AG09319 (cell line): ENCODE measurements around the gene UBE3C.
A peak's percentile ranks its signal among the peaks of the same experiment; 100 is the strongest.
"Not testable (repeated sequence)": the region's sequence is repeated elsewhere in the genome, so short reads cannot be mapped to it uniquely, and the experiment has no call there.

Source experiments
- DNase-seq: peaks from one replicate; pipeline ENCODE4 v3.0.0-alpha.2; 2010; ENCODE audit warnings: low read depth; ENCODE audit errors: extremely low read depth
- TF ChIP-seq, protein P1 (sequence below): IDR thresholded peaks from 2 replicates; pipeline ENCODE4 v1.5.1; 2011; ENCODE audit warnings: low read depth, mild to moderate bottlenecking, inconsistent platforms, low read length, moderate library complexity

The UBE3C gene

DNA sequence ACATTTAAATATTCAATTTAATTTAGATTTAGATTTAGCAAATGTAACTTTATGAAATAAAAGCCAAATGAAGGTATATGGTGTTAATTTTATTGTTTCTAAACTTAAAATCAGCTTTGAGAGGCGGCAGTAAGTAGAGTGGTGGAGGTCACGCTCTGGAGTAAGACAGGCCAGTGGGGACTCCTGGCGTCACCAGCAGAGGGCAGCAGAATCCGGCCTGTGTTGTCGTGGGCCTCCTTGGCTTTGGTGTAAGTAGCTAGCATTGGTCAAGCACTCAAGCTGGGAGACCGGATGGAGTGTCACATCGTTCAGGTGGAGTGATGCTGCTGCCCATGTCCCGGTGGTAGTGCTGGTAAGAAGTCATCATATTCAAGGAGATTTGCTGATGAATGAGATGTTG lies 99.4 kb downstream of the UBE3C start:
- TF ChIP-seq, protein P1, sequence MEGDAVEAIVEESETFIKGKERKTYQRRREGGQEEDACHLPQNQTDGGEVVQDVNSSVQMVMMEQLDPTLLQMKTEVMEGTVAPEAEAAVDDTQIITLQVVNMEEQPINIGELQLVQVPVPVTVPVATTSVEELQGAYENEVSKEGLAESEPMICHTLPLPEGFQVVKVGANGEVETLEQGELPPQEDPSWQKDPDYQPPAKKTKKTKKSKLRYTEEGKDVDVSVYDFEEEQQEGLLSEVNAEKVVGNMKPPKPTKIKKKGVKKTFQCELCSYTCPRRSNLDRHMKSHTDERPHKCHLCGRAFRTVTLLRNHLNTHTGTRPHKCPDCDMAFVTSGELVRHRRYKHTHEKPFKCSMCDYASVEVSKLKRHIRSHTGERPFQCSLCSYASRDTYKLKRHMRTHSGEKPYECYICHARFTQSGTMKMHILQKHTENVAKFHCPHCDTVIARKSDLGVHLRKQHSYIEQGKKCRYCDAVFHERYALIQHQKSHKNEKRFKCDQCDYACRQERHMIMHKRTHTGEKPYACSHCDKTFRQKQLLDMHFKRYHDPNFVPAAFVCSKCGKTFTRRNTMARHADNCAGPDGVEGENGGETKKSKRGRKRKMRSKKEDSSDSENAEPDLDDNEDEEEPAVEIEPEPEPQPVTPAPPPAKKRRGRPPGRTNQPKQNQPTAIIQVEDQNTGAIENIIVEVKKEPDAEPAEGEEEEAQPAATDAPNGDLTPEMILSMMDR: no peak
- no peak for DNase-seq

DNA sequence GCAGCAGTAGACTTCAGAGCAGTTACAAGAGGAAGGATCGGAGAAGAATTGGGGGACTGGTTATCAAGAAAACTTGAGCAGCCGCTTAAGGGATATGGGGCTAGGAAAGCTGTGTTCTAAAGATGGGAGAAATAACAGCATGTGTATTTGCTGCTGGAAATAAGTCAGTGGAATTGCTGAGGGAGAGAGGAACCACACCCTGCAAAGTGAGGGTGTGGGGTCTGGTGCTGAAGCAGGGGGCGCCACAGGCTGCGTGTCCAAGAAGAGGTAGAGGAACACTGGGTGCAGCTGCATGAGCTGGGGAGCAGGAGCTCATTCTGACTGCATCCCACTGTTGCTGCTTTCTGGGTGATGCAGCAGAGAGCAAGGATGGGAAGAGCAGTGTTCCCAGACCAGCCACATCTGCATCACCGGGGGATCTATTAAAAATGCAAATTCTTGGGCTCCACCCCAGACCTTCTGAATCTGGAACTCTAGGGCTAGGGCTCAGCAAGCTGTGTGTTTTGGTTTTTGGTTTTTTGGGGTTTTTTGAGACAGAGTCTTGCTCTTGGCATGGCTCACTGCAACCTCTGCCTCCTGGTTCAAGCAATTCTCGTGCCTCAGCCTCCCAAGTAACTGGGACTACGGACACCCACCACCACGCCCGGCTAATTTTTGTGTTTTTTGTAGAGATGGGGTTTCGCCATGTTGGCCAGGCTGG lies 101.0 kb downstream of the UBE3C start:
- DNase-seq: no peak
- TF ChIP-seq, protein P1: no peak

DNA sequence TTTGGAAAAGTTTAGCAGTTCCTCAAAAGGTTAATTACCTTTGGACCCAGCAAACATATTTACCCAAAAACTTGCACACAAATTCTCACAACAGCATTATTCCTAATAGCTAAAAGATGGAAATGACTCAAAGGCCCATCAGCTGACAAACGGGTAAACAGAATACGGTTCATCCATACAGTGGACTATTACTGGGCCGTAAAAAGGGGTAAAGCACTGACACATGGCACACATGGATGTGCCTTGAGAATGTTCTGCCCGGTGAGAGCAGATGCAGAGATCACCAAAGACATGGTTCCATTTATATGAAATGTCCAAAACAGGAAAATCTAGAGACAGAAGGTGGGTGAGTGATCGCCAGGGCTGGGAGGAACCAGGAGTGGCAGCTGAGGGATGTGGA lies 102.9 kb downstream of the UBE3C start:
- no peak for DNase-seq

DNA sequence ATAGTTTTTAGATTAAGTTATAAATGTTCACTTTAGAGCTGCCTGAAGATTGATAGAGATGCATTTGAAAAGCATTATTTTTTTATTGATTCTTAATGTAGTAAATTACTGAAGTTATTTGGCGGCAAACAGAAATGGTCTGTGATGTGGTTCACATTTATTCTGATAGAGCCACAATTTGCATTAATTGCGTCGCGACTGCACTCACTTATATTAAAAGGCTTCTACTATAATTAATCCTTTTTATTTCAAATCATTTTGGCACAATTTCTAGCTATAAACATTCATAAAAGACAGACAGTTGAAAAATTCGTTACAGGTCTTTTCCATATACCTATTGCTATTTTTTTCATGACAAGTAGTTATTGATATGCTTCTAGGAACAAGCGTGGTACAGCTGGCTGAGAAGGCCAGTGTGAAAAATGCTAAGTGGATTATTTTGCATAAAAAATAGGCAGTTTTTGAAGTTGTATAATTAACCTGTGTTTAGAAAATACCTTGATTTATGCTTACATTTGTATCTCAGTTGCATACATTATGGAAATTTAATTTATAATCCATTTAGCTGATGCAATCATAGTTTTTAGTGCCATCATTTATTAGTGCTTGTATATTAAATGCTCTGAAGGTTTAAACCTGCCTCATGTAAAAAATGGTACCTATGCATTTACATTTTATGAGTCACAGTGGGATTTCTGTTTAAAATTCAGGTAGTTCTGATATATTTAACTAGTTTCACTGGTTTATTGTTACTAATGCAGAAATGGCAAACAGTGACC lies 106.0 kb downstream of the UBE3C start:
- DNase-seq: no peak

More for the DNA sequence above, 102.9 kb downstream of the UBE3C start:
- TF ChIP-seq, protein P1: no peak

DNA sequence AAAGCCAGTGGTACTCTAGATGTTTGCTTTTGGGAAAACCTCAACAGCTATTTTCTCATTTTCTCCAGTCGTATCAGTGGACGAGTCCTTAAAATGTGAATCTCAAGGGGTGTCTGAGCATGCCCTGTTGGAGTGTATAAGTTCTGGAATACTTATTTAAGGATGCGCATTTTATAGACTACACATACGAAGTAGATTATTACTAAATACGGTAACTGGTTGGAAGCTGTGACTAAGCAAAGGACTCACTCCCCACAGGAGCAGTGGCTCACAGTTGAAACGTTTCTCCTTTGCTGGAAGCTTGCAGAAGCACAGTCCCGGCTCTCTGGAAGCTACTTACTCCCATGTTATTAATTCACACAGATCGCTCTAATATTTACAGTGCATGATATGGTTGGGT lies 107.3 kb downstream of the UBE3C start:
- TF ChIP-seq, protein P1: no peak
- DNase-seq: no peak

More for the DNA sequence above, 106.0 kb downstream of the UBE3C start:
- TF ChIP-seq, protein P1: no peak

DNA sequence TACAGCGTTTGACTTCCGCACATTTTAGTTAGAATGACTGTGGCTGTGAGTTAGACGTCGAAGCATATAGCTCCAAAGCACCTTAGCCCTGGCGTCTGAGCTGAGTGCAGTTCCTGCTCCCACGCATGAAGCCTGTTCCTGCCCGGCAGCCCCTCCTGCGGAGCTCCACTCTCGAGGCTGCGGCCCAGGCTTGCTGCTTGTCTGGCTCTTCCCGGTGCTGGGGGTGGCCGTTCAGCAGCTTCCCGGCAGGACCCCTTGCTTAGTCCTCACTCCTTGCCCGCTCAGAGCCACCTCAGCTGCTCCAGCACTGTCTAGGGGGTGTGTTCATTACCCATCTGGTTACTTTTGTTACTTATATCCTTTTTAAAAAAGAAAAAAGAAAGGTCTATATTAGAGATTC lies 109.9 kb downstream of the UBE3C start:
- no peak for DNase-seq
- TF ChIP-seq, protein P1: no peak

DNA sequence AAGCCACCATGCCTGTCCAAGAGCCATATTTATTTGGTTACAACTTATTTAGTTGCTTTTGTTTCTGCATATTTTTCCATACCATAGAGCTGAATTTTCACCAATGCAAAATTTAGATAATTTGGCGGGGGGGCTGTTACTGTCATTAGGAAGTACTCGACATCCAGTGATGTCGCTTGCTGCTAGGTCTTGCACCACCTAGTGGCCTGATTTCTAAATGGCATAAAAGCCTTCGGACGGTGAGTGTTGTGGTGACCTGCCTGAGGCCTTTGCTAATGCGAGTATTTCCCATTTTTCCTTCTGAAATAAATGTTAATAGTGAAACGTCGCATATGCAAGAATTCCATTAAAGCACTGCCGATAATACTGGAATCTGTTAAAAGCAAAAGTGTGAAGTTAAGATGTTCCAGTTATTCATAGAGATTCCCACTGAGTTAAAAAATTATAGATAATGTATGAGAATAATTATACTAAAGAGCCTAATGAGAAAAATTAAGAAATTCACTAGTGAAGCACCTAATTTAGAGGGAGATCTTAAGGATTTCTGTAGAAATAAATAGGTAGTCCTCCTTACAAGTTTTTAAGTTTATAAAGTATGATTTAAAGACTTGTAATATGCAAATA lies 112.0 kb downstream of the UBE3C start:
- TF ChIP-seq, protein P1: peak; percentile 80
- DNase-seq: no peak

DNA sequence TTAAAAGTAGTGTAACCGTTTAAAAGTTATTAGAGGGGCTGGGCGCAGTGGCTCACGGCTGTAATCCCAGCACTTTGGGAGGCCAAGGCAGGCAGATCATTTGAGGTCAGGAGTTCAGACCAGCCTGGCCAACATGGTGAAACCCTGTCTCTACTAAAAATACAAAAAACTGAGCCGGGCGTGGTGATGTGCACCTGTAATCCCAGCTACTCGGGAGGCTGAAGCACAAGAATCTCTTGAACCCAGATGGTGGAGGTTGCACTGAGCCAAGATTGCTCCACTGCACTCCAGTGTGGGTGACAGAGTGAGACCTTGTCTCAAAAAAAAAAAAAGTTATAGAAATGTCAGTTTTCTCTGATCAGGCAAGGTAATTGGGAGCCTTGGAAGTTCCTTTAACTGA lies 113.1 kb downstream of the UBE3C start:
- not testable (repeated sequence) for DNase-seq
